DMS 273 treated with DMSO at 0.1 percent for 48 hours (cell line): ENCODE data around the gene MMAB.

ENCODE experiments used
- DNase-seq: peaks from one replicate; lab custom pipeline; 2025; lab: John Stamatoyannopoulos, UW

MMAB gene

DNA sequence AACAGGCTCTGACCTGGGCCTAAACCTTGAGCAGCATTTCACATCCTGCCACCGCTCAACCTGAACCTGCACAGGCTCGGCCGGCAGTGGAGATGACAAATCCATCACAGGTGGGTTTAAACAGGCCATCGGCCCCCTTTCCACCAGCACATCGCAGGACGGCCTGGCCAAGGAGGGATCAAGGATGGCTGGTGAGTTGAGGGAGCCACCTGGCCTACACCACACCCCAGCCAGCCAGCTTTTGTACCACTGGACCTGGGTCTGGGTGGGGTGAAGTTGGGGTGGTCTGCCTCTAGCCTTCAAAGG lies 14.2 kb downstream of the MMAB start:
- DNase-seq: no peak

GRCh38 chr12:109558374-109559199 lies 14.7 kb downstream of the MMAB start:
- no peak for DNase-seq

DNA sequence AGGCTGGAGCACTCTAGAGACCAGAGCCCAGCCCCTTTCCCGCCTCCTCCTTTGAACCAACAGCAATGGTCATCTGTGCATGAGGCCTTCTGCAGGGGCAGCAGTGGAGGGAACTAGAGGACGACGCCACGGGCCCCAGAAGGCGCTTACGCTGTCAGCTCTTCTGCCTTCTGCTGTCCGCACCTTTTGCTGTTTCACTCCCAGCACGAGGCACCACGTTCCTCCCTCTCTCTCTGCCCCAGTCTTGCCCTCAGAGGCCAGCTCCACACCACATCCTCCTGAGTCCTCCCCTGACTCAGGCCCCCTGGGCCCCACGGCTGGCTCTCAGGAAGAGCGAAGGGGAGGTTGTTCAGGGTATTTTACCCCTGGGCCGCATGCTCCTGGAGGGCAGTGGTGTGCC lies 15.5 kb downstream of the MMAB start:
- no peak for DNase-seq

DNA sequence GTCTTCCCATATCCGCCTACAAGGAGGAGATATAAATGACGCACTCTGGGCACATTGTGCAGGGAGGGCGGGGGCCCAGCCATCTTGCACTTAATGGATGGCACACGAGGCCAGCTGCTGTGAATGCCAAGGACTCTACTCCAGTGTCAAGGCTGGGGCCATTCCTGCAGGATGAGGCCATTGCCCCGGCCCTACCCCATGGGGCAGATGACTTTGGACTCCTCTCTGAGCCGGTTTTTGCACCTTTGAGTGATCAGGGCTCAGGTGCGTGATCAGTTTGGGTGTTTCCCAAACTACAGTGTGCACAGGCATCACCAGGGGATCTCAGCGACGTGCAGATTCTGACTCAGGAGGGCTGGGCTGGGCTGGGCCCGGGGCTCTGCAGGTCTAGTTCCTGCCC lies 16.1 kb downstream of the MMAB start:
- no peak for DNase-seq

DNA sequence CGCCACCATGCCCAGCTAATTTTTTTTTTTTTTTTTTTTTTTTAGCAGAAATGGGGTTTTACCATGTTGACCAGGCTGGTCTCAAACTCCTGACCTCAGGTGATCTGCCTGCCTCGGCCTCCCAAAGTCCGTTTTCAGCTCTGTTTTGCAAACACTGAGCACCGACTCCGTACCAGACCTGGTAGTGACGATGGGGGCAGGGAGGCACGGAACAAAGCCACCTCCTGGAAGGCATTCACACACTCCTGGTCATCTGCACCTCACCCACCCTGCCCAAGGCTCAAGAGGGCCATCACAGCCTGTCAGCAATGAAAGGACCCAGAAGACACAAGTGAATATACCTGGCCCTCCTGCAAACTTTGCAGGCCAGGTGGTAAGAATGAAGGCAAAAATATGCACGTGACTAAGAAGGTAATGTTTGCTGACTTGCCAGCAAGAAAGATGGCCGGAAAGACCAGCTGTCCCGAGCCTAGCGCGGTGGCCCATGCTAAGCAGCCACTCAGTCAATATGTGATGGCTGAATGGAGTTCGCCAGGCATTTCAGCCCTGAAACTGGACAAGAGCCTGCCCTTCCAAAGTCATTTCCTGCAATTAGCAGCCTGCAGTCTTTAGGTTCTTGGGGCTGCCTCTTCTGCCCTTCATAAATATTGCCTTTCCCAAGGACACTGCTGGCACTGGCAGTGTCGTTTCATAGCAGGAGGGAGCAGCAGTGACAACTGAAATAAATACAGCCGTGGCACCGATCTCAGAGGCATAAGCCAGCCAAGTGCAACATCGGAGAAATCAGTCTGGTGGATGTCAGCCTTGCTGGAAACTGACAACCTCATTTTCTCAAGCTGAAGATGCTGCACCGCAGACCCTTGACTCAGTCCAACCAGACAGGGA lies 17.6 kb downstream of the MMAB start:
- DNase-seq: no peak

GRCh38 chr12:109554761-109555160 lies 18.5 kb downstream of the MMAB start:
- no peak for DNase-seq

DNA sequence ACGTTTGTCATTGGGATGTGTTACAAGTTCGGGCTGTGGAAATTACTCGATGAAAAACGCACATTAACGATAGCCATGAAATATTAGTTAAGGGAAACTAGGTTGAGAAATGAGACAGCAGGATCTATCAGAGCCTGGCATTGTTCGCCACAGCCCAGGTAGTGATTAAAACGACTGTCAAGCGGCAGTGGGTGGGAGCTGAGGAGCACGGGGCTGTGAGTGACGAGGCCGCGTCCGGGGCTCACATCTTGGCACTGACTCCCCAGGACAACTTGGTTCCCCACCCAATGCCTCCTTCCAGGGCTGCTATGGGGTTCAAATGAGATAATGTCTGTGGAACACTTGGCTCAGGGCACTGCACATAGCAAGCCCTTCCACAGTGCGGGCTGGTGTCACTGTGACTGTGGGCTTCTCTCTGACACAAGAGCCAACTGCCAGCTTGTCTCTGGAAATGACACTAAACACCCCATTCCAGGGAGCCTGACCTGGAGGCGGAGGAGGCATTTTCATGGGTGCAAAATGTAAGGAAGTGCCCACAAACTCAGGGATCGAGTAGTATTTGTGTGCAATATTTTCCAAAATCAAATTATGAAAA lies 19.3 kb downstream of the MMAB start:
- DNase-seq: no peak

GRCh38 chr12:109553483-109553882 lies 19.8 kb downstream of the MMAB start:
- no peak for DNase-seq

- DNase-seq: no peak
Measured at GRCh38 chr12:109552971-109553370, 20.3 kb downstream of the MMAB start.

DNA sequence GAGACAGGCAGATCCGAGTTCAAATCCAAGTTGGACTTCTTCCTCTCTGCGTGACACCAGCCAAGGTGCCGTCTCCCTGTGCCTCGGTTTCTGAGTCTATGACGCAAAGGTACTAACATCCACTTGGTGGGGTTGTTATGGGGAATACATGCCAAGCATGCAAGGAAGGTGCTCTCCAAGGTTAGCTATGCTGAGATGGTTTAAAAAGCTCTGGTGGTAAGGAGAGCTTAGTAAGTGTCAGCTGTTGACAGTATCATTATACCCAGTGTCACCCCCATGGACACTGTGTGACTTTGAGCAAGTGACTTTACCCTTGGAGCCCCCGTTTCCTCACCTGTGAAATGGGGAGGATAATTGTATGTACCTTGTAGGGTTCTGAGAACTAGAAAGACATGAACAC lies 22.2 kb downstream of the MMAB start:
- no peak for DNase-seq

DNA sequence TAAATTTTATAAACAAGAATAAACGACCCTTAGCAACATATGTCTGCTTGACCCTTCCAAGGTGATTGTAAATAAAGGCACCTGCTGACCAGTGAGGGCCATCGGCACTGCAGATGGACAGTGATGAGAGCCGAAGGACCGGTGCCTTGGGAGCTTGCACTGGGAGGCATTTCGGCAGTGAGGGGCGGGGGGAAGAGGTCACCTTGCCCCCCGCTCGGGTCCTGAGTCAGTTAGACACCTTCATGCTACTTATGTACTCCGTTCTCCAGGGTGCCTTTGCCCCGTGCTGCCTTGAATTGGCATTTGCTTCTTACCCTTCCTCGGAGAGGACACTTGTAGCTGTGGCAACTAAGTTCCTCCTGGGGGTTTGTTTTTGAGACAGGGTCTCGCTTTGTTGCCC lies 23.0 kb downstream of the MMAB start:
- no peak for DNase-seq

DNA sequence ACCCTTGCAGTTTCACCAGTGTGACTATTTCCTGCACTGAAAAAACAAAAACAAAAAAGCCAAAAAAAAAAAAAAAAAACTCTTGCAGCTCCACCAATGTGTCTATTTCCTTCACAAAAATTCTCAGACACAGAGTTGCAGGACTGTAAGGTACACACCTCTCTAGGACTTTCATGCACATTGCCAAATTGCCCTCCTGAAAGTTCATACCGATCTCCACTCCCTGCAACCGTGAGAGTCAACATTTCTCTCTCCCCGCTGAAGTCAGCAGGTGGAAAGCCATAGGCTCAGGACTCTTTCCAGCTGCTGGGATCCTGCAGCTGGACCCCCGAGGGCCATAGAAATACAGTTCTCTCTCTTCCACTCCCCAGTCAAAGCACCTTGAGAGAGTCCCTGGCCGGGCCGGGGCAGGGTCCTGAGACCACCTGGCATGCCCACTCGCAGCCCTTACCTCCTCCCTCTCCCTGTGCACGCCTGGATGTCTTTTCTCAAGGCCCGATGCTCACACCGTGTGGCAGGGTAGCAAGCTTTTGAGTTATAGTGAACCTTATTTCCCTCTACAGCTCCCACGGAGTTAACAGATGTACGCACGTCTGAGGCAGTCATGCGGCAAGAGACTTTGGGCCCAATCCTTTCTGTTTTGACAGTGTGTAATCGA lies 23.6 kb downstream of the MMAB start:
- DNase-seq: no peak

- DNase-seq: no peak
Measured at GRCh38 chr12:109548258-109548657, 25.0 kb downstream of the MMAB start.

DNA sequence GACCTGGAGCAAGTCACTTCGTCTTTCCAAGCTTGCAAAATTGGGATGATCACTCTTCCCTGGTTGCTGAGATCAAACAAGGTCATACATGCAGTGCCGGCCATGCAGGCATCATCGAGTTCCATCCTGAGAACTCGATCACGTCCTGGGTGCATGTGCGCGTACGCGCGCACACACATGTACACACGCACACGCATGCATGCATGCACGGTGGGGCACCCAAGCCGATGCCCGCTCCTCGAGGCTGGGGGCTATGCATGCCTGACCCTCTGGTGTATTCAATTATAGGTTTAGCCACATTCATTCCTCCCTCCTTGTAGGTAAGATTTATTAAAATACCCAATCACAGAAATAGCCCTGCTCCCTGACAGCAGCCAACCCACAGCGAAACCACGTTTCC lies 26.0 kb downstream of the MMAB start:
- DNase-seq: no peak

GRCh38 chr12:109545826-109546225 lies 27.5 kb downstream of the MMAB start:
- DNase-seq: no peak

GRCh38 chr12:109544955-109545531 lies 28.3 kb downstream of the MMAB start:
- DNase-seq: no peak

DNA sequence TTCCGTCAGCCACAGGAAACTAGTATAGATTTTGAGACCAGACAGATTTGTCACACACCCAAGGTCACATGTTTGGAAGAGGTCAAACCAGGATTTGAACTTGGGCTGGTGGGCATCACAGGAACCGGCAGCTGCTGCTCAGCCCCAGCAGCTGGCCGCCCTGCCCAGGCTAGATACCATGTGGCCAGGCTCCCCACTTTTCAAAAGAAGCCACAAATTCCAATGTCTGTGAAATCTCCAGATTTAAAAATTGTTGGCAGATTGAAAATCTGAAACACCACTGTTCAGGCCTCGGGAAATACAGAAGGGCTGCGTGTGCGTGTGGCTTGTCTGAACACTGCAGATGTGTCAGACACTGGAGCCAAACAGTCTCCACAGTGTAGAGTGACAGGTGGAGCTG lies 30.4 kb downstream of the MMAB start:
- DNase-seq: no peak

DNA sequence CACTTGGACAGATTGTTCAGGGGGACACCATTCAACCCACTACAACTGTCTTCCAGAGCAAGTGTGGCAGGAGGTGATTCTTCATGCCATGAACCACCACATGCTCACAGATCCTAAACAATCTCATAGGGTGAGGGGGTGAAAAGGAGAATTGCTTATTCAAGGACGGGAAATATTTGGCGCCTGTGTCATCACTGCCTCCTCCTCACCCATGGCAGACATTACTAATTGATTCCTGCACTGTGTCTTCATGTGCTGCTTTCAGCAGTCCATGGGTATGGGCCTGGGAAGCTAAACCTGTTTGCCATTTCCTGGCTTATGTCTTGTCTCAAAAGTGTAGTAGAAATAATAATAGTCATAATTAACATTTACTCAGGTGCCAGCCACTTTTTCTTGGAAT lies 31.3 kb downstream of the MMAB start:
- no peak for DNase-seq

DNA sequence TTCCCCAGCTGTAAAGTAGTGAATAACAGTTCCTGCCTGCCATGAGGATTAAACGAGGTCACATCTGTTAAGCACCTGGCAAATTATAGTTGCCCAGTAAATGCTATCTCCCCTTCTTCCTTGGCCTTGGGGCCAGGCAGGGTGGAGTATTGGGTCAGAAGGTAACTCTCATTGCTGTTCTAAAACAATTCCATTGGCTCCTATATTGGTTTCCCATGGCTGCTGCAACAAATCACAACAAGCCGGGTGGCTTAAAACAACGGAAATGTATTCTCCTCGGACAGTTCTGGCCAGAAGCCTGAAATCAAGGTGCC lies 31.9 kb downstream of the MMAB start:
- no peak for DNase-seq

- no peak for DNase-seq
Measured at GRCh38 chr12:109540526-109541412, 32.5 kb downstream of the MMAB start.

DNA sequence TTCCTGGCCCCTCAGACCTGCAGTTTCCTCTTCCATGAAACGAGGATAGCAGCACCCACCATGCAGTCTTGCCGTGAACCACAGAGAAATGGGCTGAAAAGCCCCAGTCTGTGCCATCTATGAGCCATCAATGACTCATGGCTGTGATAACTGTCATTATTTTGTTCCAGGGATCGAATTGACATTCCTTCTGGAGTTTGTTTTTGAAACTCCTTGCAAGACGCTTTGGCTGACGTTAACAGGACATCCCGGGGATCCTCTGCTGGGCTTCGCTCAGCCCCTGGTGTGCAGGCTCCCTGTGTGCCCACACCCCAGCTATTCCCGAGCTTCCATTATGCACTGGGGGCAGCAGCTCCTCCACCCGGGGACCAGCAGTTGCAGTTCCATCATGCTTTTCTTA lies 33.8 kb downstream of the MMAB start:
- no peak for DNase-seq
